Transverse colon (tissue), 3 donors: Measurements from ENCODE around the gene ZNF862.

Source experiments
- CTCF ChIP-seq, 5 experiments: fragments of 200-600 bp in 3 of 5; fragments of 450-650 bp in 2 of 5; sonication (generic) in 3 of 5; IDR thresholded peaks; 1 replicate in 2 of 5; 2 replicates in 3 of 5; pipeline ENCODE4 v1.5.1; 2016 to 2017; ENCODE audit warnings: antibody characterized with exemption in 5 of 5, inconsistent platforms in 3 of 5, mild to moderate bottlenecking in 2 of 5, moderate library complexity in 1 of 5
- POLR2A ChIP-seq: fragments of 450-650 bp; IDR thresholded peaks from one replicate; pipeline ENCODE4 v1.6.1; 2016; ENCODE audit warnings: antibody characterized with exemption, mild to moderate bottlenecking, moderate library complexity

- TF ChIP-seq CTCF (IDR thresholded peaks at IDR 0.05) = no peak
- TF ChIP-seq POLR2A = no peak
Measured at GRCh38 chr7:149821191-149822148, 16.7 kb upstream of the ZNF862 start.
